ENCODE measurements around the gene VEZF1. TPM values are rescaled to one million over a fixed set of nuclear protein-coding genes. Genes with fewer than 3 reads are reported as not detected.

Gene VEZF1
- total and polyA plus RNA-seq, 2 of the 8 experiments (the other 6 are each of a cell fraction or from before 2014, with no cell fraction given), result 28.9 to 61.9 TPM

DNA sequence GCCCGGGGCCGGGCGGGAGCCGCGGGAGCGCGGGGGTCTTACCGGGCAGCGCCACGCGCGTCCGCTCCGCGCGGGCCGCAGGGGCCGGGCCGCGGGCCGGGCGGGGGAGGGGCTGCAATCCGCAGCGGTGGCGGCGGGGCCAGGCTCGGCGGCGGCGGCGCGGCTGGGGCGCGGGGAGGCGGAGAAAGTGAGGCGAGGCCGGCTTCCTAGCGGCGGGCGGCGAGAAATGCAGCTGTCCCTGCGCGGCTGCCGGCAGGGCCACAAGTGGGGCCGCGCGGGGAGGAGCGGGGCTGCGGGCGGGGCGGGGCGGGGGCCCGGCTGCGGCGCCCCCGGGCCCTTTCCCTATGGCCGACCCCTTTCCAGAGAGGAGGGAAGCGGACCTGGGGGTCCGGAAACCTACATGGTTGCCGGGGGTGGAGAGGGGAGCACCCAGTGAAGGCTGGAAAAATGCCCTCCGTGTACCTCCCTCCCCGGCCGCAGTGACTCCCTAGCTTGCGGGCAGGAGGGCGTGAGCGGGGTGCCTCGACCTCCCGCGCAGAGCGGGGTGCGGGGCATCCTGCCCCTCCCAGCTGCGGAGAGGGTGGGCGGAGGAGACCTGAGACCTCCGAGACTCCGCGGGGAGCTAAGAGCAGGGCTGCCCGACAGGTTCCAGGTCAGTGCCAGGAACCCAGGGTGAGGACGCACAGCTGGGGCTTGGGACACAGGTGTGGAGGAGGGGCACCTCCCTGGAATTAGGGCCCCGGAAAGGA lies 32.7 kb downstream of the VEZF1 start, which contains the start of gene CUEDC1 (continued):
- TF ChIP-seq, protein P1, sequence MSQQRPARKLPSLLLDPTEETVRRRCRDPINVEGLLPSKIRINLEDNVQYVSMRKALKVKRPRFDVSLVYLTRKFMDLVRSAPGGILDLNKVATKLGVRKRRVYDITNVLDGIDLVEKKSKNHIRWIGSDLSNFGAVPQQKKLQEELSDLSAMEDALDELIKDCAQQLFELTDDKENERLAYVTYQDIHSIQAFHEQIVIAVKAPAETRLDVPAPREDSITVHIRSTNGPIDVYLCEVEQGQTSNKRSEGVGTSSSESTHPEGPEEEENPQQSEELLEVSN (IDR thresholded peaks at IDR 0.05), result no peak
- TF ChIP-seq, protein P2, sequence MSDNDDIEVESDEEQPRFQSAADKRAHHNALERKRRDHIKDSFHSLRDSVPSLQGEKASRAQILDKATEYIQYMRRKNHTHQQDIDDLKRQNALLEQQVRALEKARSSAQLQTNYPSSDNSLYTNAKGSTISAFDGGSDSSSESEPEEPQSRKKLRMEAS (IDR thresholded peaks at IDR 0.05), result 0 out of 2 replicates have a peak, but pooled peaks have one; percentile 21
- TF ChIP-seq GABPA (IDR thresholded peaks at IDR 0.05; ENCODE audit: borderline replicate concordance, insufficient read depth, low read length) (no peak), BRCA1 (IDR thresholded peaks at IDR 0.05; ENCODE audit: low read depth, low read length) (no peak), HDAC2 (IDR thresholded peaks at IDR 0.05; ENCODE audit: borderline replicate concordance in 1 of 2, low read depth in 2 of 2, low read length in 2 of 2) (no peak), SIRT6 (IDR thresholded peaks at IDR 0.05; ENCODE audit: low read length) (no peak), EP300 (IDR thresholded peaks at IDR 0.05; ENCODE audit: borderline replicate concordance in 1 of 2, low read depth in 2 of 2, low read length in 2 of 2) (no peak), CREB1 (IDR thresholded peaks at IDR 0.05) (no peak), PHF8 (conservative IDR thresholded peaks at IDR 0.05; ENCODE audit: low read depth, low read length) (peak; percentile 37; the same call in 1 of the 2 replicates), RBBP5 (IDR thresholded peaks at IDR 0.05; ENCODE audit: borderline replicate concordance, low read depth, low read length) (0 out of 2 replicates have a peak, but pooled peaks have one; percentile 36), HDAC6 (IDR thresholded peaks at IDR 0.05; ENCODE audit: low read depth, low read length) (no peak), POLR2A (IDR thresholded peaks at IDR 0.05; ENCODE audit: control extremely low read depth in 1 of 2, low read depth in 2 of 2, low read length in 2 of 2) (no peak), CEBPB (IDR thresholded peaks at IDR 0.05; ENCODE audit: low read depth, low read length) (no peak), BCL11A (IDR thresholded peaks at IDR 0.05; ENCODE audit: low read depth in 2 of 2, low read length in 2 of 2) (no peak), NRF1 (IDR thresholded peaks at IDR 0.05; ENCODE audit: low read depth, low read length) (no peak), RXRA (IDR thresholded peaks at IDR 0.05; ENCODE audit: insufficient read depth, low read depth, low read length) (no peak), CHD2 (IDR thresholded peaks at IDR 0.05; ENCODE audit: low read length) (no peak), MAFK (IDR thresholded peaks at IDR 0.05; ENCODE audit: low read depth, low read length) (no peak)
- TF ChIP-seq, protein P3, sequence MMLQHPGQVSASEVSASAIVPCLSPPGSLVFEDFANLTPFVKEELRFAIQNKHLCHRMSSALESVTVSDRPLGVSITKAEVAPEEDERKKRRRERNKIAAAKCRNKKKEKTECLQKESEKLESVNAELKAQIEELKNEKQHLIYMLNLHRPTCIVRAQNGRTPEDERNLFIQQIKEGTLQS (IDR thresholded peaks at IDR 0.05; ENCODE audit: insufficient read depth, low read depth, low read length), result no peak
- TF ChIP-seq, protein P4, sequence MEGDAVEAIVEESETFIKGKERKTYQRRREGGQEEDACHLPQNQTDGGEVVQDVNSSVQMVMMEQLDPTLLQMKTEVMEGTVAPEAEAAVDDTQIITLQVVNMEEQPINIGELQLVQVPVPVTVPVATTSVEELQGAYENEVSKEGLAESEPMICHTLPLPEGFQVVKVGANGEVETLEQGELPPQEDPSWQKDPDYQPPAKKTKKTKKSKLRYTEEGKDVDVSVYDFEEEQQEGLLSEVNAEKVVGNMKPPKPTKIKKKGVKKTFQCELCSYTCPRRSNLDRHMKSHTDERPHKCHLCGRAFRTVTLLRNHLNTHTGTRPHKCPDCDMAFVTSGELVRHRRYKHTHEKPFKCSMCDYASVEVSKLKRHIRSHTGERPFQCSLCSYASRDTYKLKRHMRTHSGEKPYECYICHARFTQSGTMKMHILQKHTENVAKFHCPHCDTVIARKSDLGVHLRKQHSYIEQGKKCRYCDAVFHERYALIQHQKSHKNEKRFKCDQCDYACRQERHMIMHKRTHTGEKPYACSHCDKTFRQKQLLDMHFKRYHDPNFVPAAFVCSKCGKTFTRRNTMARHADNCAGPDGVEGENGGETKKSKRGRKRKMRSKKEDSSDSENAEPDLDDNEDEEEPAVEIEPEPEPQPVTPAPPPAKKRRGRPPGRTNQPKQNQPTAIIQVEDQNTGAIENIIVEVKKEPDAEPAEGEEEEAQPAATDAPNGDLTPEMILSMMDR (IDR thresholded peaks at IDR 0.05; ENCODE audit: control extremely low read depth in 1 of 3, insufficient read depth in 1 of 3, low read depth in 1 of 3, low read length in 3 of 3), result peak; percentile 16 to 63 (median 37)

Measured in H1 (cell line).